GM19043 (cell line): ENCODE results near the gene ELF1.

Experiments
- ATAC-seq: cut with Tn5 transposase; IDR thresholded peaks from one replicate; pipeline ENCODE4 v1.9.1; 2021; ENCODE audit warnings: low read depth; ENCODE audit not compliant: unreplicated experiment

Gene ELF1

DNA sequence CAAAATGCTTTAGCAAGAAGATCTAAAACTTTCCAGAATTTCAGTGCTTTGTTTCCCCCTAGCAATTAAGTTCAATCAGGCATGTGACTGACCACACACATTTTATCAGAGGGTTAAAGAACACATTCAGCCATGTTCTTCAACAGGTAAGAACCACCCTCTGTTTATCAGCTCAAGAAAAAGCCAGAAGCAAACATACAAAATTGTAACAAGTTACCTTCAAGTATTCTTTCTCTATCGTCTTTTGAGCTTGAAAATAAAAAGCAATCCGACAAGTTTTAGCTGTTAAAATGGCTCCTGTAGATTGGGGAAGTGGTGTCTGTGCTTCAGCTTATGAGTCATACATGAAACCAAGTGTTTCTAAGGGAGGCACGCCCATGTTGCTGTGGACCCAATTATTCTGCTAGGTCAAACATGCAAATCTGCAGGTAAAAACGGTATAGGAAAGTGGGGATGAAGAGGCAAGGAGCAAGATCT is at the start of gene ELF1:
ELF1 (minus strand) TSS at position 306 of the 477 bp plus-strand sequence. CDS start 37,262 bp downstream, outside the sequence.
- ATAC-seq = peak; percentile 91

DNA sequence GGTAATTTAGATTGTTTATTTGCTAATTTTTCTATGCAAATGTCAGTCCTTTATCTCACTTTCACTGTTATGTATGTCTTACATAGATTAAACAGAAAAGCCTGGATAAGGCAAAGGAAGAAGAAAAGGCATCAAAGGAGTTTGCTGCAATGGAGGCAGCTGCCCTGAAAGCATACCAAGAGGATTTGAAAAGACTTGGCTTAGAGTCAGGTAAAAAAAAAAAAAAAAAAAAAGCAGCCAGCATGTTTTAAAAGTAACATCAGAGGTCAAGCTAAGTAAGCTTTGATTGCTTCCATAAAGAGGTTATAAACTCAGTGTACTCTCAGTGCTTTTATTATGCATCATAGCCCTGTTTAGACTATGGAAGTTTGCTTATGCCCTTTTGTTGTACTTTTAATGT is 46.0 kb upstream of the ELF1 start:
- ATAC-seq = no peak

DNA sequence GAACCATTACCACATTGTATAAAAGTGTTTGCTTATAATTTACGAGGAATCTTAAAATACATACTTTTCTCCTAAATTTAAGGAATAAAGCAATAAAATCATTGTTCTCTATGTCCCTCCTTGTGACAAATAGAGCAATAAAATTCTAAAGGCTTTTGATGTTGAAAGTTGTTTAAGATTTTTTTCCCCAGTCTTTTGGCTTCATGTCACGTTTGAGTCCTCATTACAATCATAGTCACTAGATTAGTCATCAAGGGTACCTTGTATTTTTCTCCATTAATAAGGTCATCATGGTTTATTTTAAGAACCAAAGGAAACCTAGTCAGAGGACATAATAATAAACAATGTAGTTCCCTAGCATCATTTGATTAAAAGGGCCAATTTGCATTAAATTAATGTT is 45.4 kb upstream of the ELF1 start:
- no peak for ATAC-seq

DNA sequence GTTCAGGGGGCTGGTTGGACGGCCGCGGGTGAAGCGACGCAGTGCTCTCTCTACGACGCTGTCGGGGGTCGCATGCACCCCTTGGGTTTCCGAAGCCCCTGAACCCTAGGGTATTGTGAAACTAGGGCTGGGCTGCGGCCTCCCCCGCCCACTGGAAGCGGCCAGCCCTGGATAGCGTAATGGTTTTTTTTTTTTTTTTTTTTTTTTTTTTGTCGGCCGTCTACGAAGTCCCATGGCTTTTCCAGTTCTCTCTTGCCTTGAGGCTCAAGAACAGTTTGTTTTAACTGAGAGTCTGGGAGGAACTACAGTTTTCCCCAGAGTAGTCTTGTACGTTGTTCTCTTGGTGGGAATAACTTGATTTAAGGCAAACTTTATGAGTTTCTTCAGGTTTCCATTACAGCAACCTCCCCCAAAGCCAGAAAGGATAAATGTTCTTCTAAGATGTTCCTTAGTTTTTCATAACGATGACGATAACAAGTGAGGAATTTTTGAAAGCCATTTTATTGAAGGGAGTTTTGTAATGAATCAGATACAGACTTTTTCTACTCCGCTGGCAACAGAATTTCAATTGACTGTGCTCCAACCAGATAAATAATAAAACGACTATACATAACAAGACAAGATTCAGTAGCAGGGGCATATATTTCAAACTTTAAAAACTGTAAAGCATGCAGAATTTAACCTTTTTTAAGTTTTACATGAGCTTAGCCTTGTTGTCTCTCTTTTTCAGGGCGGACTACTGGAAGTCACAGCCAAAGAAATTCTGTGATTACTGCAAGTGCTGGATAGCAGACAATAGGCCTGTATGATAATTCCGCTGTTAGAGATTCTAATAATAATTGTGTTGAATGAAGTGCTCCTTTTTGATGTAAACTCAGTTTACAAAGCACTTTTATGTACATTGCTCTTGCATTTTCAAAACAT is 43.1 kb upstream of the ELF1 start:
- ATAC-seq = peak; percentile 26

DNA sequence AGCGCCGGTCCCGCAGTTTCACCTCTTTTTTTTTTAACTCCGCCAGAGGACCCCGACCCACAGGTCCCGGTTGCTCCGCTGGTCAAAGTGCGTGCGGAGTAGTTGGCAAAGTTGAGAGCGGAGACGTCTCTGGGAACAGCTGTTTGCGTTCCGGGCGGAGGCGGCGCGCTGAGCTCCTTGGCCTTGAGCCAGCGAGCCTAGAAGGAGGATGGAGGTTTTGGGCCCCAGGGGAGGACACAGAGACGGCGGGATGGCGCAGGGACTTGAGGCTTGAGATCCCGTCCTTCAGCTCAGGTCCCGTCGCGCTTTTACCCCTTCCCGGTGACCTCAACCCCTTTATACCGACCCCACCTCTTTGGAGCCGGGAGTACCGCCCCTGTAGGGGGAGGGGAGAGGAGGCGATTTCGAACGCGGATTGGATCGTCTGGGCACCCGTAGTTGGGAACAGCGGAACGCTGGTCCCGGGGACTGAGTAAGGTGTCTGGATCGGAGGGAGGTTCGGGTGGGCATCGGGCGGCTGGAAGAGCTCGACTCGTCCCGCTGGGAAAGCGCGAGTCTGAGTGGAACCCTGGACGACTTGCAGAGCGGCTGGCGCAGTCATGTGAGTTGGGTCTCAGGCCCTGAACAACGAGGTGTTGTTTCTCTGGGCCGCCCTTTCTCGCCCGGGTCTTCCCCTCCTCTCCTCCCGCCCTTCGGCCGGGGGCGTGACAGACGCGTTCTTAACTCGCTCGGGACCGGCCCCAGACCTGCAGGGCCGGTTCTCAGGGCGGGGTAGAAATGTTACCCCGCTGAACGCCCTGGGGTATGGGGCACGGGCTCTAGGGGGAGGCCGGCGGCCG is 42.2 kb upstream of the ELF1 start, which contains the start of gene WBP4:
WBP4 (plus strand) TSS at position 435 of the 839 bp plus-strand sequence; CDS start at position 600, 165 bp downstream.
- ATAC-seq = peak; percentile 72

DNA sequence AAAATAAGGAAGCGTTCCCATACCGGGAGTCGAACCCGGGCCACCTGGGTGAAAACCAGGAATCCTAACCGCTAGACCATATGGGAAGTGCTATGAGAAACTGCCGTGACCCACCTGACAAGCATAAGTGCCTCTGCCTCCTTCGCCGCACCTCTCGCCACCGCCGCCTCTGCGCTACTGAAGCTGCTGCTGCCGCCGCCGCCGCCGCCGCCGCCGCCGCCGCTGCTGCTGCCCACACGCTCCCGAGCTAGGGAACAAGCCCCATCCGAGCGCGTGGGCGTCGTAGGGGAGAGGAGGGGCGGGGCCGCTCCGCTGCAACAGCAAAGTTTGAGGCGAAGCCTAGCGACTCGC is 41.6 kb upstream of the ELF1 start:
- ATAC-seq = no peak

DNA sequence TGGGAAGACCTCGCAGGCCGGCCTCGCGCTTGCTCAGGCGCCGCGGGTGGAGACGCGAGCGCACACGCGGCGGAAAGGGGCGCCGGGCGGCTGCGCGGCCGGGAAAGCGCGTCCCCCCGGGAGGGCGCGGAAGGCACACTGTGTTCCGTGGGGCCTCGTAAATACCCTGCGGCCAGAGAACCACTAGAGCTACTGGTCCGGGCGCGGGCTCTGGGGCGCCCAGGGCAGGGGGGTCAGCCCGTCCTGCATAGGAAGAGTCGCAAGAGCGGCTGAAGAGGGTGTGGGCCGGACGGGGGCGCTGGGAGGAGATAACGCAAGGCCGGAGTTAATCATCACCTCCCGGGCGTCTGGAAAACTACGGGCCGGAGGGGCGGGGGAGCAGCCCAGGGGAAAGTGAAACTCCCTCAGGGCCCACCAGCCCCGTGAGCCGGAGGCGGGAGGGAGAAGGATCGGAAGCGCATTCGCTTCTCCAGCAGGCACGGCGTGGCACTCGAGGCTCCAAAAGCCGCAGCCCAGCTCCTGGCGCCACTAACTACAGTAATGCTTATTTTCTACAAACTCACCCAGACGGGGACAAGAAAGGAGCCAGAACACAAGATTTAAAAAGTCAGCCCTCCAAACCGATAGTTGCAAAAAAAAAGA is 41.1 kb upstream of the ELF1 start:
- ATAC-seq = peak; percentile 43

DNA sequence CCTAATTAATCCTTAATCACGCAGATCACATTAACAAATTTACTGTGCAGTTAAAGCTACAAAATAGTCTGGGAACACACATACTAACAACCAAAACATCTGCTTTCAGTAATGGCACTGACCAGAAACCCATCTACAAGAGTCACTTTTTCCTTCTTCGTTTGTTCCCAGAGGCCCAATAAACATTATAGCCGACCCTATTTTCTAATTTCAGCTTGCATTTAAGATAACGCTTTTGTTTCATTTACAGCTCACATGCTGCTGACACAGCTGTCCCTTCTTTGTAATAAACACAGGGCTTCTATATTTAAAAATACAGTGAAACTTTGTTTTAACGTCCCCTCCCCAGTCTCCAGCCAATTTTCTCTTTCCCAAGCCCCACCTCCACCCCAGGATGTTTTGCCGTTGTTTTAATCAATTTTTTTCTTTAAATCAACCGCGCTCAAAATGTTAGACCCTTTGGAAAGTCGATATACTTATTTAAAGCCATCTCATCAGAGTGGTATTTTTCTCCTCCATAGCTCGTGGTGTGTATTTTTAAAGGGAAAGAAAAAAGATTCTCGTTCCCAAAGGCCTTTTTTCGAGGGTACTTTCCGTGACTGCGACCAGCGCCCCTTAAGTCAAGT is 40.5 kb upstream of the ELF1 start:
- ATAC-seq = no peak

DNA sequence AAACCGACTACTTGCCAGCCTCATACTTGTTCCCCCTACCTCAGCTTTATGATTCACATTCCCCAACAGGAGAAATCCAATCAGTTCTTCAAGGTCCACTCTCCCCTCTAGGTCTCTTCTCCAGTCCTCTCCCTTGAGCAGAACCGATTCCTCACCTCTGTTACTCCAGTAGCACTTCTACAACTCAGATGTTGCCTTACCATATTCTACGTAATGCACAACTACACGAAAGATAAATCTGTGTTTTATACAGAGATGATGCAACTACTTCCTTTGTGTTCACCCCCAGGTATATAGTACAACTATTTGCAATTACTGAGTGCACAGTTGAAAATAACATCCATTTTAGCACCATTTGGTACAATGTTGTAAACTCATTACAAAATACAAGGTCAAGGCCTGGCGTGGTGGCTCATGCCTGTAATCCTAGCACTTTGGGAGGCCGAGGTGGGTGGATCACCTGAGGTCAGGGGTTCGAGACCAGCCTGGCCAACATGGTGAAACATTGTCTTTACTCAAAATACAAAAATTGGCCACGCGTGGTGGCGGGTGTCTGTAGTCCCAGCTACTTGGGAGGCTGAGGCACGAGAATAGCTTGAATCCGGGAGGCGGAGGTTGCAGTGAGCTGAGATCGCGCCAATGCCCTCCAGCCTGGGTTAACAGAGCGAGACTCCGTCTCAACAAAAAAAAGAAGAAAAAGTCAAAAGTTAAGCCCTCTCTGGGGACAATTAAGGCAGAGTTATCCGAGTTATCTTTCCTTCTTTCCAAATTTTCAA is 39.4 kb upstream of the ELF1 start:
- ATAC-seq = no peak

DNA sequence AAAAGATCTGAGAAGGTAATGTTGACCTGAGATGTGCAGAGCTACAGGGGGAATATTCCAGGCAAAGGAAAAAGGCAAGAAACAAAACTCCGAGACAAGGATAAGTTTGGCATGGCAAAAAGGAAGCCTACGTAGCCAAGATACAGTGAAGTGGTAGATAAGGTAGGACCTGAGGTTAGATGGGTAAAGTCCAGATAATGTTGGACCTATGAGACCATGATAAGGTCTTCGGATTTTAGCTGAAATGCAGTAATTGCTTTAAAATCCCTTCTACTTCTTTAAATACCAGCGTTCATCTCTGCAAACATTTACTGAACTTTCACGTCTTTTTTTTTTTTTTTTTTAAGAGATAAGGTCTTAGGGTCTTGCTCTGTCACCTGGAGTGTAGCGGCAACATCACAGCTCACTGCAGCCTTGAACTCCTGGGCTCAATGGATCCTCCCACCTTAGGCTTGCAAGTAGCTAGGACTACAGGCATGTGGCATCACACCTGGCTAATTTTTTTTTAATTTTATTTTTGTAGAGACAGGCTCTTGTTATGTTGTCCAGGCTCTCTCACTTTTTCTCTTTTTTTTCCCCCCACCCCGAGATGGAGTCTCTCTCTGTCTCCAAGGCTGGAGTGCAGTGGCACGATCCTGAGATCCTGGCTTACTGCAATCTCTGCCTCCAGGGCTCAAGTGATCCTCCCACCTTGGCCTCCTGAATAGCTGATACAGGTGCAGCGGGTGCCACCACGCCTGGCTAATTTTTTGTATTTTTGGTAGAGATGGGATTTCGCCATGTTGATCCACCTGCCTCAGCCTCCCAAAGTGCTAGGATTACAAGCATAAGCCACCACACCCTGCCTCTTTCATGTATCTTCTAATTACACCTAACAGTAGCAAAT is 38.0 kb upstream of the ELF1 start:
- ATAC-seq = no peak

DNA sequence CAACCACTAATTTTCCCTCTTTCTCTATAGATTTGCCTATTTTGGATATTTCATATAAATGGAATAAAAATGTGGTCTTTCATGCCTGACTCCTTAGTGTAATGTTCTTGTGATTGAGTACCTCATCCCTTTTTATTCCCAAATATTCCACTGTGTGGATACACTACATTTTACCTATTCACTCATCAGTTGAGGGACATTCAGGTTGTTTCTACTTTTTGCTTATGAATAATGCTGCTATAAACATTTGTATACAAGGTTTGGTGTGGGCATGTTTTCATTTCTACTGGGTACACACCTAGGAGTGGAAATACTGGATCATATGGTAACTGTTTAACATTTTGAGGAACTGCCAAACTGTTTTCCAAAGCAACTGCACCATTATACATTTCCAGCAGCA is 37.1 kb upstream of the ELF1 start:
- ATAC-seq = no peak

DNA sequence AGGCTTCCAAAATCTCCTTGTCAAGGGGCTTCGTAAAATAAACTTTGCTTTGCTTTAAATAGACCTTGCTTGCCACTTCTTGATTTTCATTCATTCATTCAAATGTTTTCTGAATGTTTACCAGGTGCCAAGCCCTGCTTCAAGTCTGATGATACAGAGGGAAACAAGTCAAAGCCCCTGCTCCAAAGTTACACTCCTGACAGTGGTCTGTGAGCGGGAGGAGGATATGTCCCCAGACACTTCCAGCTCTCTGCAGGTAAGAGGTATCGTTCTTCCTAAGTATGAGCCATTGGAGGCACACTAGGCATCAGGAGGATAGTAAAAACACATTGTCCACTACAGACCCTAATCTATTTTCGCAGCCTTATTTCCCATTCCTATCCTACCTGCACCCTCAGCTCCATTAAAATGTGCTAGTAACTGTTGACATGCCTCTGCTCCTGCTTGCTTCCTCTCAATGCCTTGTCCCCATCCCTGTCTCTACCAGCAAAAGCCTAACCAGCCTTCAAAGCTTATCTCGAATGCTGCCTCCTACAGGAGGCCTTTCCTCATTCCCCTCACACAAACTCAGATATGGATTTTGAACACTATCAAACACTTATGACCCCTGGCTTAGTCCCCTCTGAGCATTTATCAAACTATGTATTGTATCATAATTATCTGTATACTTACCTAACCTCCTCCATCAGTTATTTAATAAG is 36.0 kb upstream of the ELF1 start:
- ATAC-seq = no peak

DNA sequence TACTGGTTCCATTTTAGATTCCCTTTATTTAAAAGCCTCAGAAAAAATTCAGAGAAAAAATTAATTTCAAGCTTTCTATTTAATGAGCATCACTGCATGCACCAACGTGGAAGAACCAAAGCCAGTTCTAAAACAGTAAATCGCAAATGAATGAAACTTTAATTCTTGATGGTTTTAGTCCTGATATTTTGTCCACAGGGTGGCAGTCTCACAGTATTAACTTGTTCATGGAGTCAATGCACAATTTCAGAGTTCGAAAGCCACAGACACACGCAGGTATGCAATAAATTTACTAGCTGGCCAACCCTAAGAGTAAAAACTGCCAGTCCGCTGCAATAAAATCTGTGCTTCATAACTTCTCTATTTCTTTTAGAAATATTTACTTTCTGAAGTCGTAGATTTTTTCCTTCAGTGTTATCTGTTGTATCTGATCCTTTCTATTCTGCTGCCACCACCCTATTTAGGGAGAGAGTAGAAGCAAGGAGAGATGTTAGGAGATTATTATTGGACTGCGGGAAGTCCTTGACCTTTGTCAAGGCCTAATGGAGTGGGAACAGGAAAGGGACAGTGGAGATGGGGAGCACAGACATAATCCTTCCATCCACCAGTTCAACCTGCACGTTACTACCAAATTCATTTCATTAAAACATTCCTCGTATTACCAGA is 35.2 kb upstream of the ELF1 start:
- no peak for ATAC-seq

DNA sequence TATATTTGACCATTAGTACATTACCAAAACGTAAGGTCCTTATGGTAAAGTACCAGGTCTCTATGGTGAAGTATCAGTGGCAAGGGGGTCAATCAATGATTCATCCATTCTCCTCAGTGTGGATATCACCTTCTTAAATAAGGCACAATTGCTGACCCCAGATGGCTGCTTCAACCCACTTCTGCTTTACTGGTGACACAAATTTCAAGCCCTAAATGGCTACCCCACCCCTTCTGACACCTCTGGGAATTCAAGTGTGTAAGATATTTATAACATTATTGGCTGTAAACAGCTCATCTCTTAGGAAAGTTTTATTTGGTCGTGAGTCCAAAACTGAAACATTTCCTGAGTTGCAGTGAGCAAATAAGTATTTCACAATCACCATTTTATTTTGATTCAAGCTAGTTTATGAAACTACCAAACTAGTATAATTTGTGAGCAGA is 34.3 kb upstream of the ELF1 start:
- peak; percentile 83 for ATAC-seq

DNA sequence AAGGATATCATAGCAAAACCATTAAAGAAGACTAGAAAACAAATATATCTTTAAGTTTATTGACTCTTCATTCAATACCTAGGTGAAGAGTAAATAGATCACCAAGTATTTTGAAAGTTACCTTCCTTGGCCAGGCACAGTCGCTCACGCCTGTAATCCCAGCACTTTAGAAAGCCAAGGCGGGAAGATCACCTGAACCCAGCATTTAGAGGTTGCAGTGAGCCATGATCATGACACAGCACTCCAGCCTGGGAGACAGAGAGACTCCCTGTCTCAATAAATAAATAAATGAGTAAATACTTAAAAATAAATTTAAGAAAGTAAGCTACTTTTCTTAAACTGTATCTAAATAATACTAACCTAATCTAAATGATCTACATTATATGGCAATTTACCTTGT is 33.3 kb upstream of the ELF1 start:
- ATAC-seq = no peak

DNA sequence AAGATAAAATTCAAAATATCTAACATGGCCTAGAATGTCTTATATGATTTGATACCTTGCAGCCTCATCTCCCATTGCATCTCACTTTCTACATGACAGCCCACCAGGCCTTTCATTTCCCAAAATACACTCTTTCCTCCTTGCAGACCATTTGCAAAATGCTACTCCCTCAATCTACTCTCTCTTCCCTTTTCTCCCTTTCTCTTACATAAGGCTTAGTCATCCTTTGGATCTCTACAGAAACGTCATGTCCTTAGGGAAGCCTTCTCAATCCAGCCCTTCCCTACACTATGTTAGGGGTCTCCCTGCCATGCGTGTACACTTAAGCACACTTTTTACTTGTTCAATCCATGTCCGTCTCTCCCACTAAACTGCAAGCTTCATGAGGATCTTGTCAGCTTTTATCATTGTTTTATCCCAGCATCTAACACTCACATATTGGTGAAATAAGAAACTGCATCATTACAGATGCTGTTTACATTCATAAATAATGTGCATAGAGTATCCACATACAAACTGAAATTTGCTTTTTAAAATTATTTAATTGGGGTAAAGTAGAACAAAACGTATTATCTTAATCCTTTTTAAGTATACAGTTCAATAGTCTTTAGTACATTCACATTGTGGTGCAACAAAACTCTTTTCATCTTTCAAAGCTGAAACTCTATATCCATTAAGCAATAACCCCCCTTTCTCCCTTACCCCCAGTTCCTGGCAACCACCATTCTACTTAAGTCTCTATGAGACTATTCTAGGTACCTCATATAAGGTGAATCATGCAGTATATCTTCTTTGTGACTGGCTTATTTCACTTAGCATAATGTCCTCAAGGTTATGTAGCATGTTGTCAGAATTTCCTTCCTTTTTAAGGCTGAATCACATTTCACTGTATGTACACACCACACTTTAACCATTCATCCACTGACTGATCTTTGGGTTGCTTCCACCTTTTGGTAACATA is 30.6 kb upstream of the ELF1 start:
- no peak for ATAC-seq
